Neural progenitor cell (in vitro differentiated cells): ENCODE results near the gene GAS2L3. TPM values are rescaled to one million over a fixed set of nuclear protein-coding genes. Genes with fewer than 3 reads are reported as not detected.

Experiments used
- DNase-seq: peaks from one replicate; pipeline ENCODE4 v3.0.0-alpha.2; 2016; ENCODE audit warnings: low spot score
- H2AFZ ChIP-seq: fragments of 200-600 bp; sonication (generic); replicated peaks from 2 replicates; pipeline ENCODE4 v1.6.1; 2016; ENCODE audit warnings: antibody characterized with exemption
- H3F3A ChIP-seq: fragments of 200-600 bp; sonication (generic); 2 replicates; pipeline ENCODE4 v1.6.1; 2016; ENCODE audit warnings: antibody characterized with exemption, low read depth
- H3K27ac ChIP-seq: fragments of 200-600 bp; sonication (generic); 2 replicates; pipeline ENCODE4 v1.5.1; 2016; ENCODE audit warnings: mild to moderate bottlenecking
- H3K27me3 ChIP-seq: fragments of 200-600 bp; sonication (generic); 2 replicates; pipeline ENCODE4 v1.6.1; 2016; ENCODE audit warnings: mild to moderate bottlenecking, moderate library complexity
- H3K36me3 ChIP-seq: fragments of 200-600 bp; sonication (generic); 2 replicates; pipeline ENCODE4 v1.5.1; 2016
- H3K4me1 ChIP-seq: fragments of 200-600 bp; sonication (generic); 2 replicates; pipeline ENCODE4 v1.6.1; 2016; ENCODE audit warnings: mixed run types
- H3K4me2 ChIP-seq: fragments of 200-600 bp; sonication (generic); 2 replicates; pipeline ENCODE4 v1.6.1; 2016
- H3K4me3 ChIP-seq: fragments of 200-600 bp; sonication (generic); 2 replicates; pipeline ENCODE4 v1.5.1; 2016
- H3K79me2 ChIP-seq: fragments of 200-600 bp; sonication (generic); 2 replicates; pipeline ENCODE4 v1.6.1; 2016; ENCODE audit warnings: low read depth
- H3K9ac ChIP-seq: fragments of 200-600 bp; sonication (generic); 2 replicates; pipeline ENCODE4 v1.6.1; 2016
- H3K9me3 ChIP-seq: fragments of 200-600 bp; sonication (generic); 2 replicates; pipeline ENCODE4 v1.5.1; 2016; ENCODE audit warnings: low read depth
- H4K20me1 ChIP-seq: fragments of 200-600 bp; sonication (generic); 2 replicates; pipeline ENCODE4 v1.6.1; 2016; ENCODE audit warnings: low read depth
- H3K27ac Mint-ChIP-seq: 3 replicates; pipeline ENCODE4 v1.8.0; 2021; ENCODE audit warnings: mixed read lengths
- H3K27me3 Mint-ChIP-seq: 2 replicates; pipeline ENCODE4 v1.8.0; 2022; ENCODE audit warnings: low read depth, mild to moderate bottlenecking, inconsistent platforms, moderate library complexity, mixed read lengths; ENCODE audit not compliant: insufficient read depth
- H3K36me3 Mint-ChIP-seq: 3 replicates; pipeline ENCODE4 v1.8.0; 2021; ENCODE audit warnings: mixed read lengths
- H3K4me1 Mint-ChIP-seq: 3 replicates; pipeline ENCODE4 v1.8.0; 2021; ENCODE audit warnings: mixed read lengths
- H3K4me3 Mint-ChIP-seq: 3 replicates; pipeline ENCODE4 v1.8.0; 2021; ENCODE audit warnings: mild to moderate bottlenecking, moderate library complexity, mixed read lengths
- H3K9me3 Mint-ChIP-seq: 3 replicates; pipeline ENCODE4 v1.8.0; 2020; ENCODE audit warnings: mixed read lengths
- CTCF ChIP-seq: fragments of 200-600 bp; sonication (generic); IDR thresholded peaks from 2 replicates; pipeline ENCODE4 v1.5.1; 2017; ENCODE audit warnings: antibody characterized with exemption, mild to moderate bottlenecking
- EZH2 ChIP-seq: fragments of 200-600 bp; sonication (generic); IDR thresholded peaks from 2 replicates; pipeline ENCODE4 v1.6.1; 2017; ENCODE audit warnings: antibody characterized with exemption, mild to moderate bottlenecking, moderate library complexity
- EZH2phosphoT487 ChIP-seq: fragments of 200-600 bp; sonication (generic); IDR thresholded peaks from 2 replicates; pipeline ENCODE4 v1.6.1; 2017; ENCODE audit warnings: antibody characterized with exemption
- total RNA-seq: library from RNA; depleted of rRNA; stranded (reverse); fragments of >200 nt; gene quantifications from 2 replicates; pipeline ENCODE4 v1.2.3, GENCODE V29; 2015; ENCODE audit warnings: low replicate concordance

Gene GAS2L3
- total RNA-seq, 1 donor from 2014 or later: 57.6 TPM

- H3K79me2 ChIP-seq: no peaks in the 10 kb centered on the region
- H2AFZ ChIP-seq: no peak overlapping the region
- H3K4me1 ChIP-seq: no peaks in the 10 kb centered on the region
- no peaks in the 10 kb centered on the region for H3K27me3 Mint-ChIP-seq
- H3F3A ChIP-seq: no peaks in the 10 kb centered on the region
- H3K36me3 ChIP-seq: no peaks in the 10 kb centered on the region
- TF ChIP-seq EZH2 (no peak), CTCF (no peak), EZH2phosphoT487 (no peak)
- H3K4me3 Mint-ChIP-seq: no peak overlapping the region
- no peak overlapping the region for H3K27ac Mint-ChIP-seq
- H3K4me2 ChIP-seq: no peak overlapping the region
- H3K36me3 Mint-ChIP-seq: peaks cover 20% of the 10 kb centered on the region
- H3K9me3 ChIP-seq: no peaks in the 10 kb centered on the region
- H3K27me3 ChIP-seq: no peaks in the 10 kb centered on the region
- no peaks in the 10 kb centered on the region for H3K9me3 Mint-ChIP-seq
- no peak overlapping the region for H3K9ac ChIP-seq
- no peaks in the 10 kb centered on the region for H4K20me1 ChIP-seq
- H3K4me1 Mint-ChIP-seq: no peaks in the 10 kb centered on the region
- H3K4me3 ChIP-seq: no peak overlapping the region
- no peak overlapping the region for H3K27ac ChIP-seq
- no peak for DNase-seq
These were observed 37.4 kb downstream of the GAS2L3 start for GRCh38 chr12:100610666-100611430.

- H3K36me3 Mint-ChIP-seq: peaks cover 18% of the 10 kb centered on the region
- Histone ChIP-seq H3K27me3 (no peaks in the 10 kb centered on the region), H3K4me1 (no peaks in the 10 kb centered on the region), H2AFZ (no peak overlapping the region), H3K9me3 (no peaks in the 10 kb centered on the region), H3K36me3 (no peaks in the 10 kb centered on the region), H3K79me2 (no peaks in the 10 kb centered on the region), H4K20me1 (no peaks in the 10 kb centered on the region), H3K4me2 (no peak overlapping the region), H3F3A (no peaks in the 10 kb centered on the region), H3K27ac (no peak overlapping the region), H3K4me3 (no peak overlapping the region), H3K9ac (no peak overlapping the region)
- no peaks in the 10 kb centered on the region for H3K9me3 Mint-ChIP-seq
- DNase-seq: no peak
- no peak for TF ChIP-seq EZH2
- TF ChIP-seq EZH2phosphoT487: no peak
- no peak for TF ChIP-seq CTCF
- no peak overlapping the region for H3K27ac Mint-ChIP-seq
- H3K4me1 Mint-ChIP-seq: no peaks in the 10 kb centered on the region
- no peak overlapping the region for H3K4me3 Mint-ChIP-seq
- no peaks in the 10 kb centered on the region for H3K27me3 Mint-ChIP-seq
These were observed 39.1 kb downstream of the GAS2L3 start for GRCh38 chr12:100612606-100613005.

- no peaks in the 10 kb centered on the region for H3K4me1 ChIP-seq
- no peak for DNase-seq
- H3K36me3 ChIP-seq: no peaks in the 10 kb centered on the region
- no peaks in the 10 kb centered on the region for H3K27me3 ChIP-seq
- H3F3A ChIP-seq: no peaks in the 10 kb centered on the region
- Mint-ChIP-seq H3K27ac (no peak overlapping the region), H3K27me3 (no peaks in the 10 kb centered on the region), H3K9me3 (no peaks in the 10 kb centered on the region), H3K4me1 (no peaks in the 10 kb centered on the region), H3K36me3 (peaks cover 5% of the 10 kb centered on the region), H3K4me3 (no peak overlapping the region)
- no peak overlapping the region for H3K4me2 ChIP-seq
- no peaks in the 10 kb centered on the region for H3K9me3 ChIP-seq
- no peaks in the 10 kb centered on the region for H3K79me2 ChIP-seq
- no peak overlapping the region for H3K9ac ChIP-seq
- no peak overlapping the region for H2AFZ ChIP-seq
- H4K20me1 ChIP-seq: no peaks in the 10 kb centered on the region
- TF ChIP-seq EZH2: no peak
- TF ChIP-seq CTCF: no peak
- no peak for TF ChIP-seq EZH2phosphoT487
- H3K4me3 ChIP-seq: no peak overlapping the region
- no peak overlapping the region for H3K27ac ChIP-seq
These were observed 51.1 kb downstream of the GAS2L3 start for GRCh38 chr12:100624571-100624970.
